ENCODE measurements around the gene PUS7L. TPM values are rescaled to one million over a fixed set of nuclear protein-coding genes. Genes with fewer than 3 reads are reported as not detected.

PUS7L gene
- total RNA-seq, 4 donors from 2014 or later: 3.9 to 9.8 (median 7.0) TPM

DNA sequence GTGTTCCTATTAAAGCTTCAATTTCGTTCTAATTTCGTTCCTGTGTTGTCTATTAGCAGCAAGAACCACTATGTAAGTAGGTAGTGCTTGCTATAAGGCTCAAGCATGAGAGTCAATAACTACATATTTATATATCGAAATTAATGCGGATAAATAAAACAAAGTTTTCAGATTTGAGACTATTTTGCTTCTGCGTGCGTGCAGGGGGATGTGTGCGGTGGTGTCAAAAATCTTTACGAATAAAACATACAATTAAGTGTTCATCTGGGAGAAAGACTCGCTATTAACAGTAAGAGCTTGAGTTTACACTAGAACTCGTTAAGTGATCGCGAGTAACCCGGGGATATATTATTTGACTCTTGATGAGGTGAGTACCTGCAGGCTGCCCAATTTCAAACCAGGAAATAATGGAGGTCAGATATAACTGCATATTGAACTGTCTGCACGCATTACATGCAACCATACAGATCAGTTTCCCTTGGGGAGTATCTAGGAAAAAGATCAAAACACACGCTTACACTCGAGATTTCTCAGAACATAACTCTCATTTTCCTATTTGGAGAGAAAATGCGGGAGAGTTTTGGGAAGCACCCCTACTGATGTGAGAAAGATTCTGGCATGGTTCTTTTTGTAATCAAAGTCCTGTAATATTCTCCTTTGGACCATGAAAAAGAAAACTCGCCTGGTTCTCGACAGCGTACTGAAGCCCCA lies 46.7 kb upstream of the PUS7L start:
- Histone ChIP-seq H3K36me3 (peaks cover 3 to 16% (median 10%) of the 10 kb centered on the region in 3 donors), H3K27me3 (no peaks in the 10 kb centered on the region), H3K4me3 (peak overlapping the region; percentile 90 to 98 (median 92)), H3K27ac (peak overlapping the region; percentile 95 to 100 (median 98)), H3K4me1 (peaks cover 3 to 39% (median 11%) of the 10 kb centered on the region in 4 donors), H3K9me3 (no peaks in the 10 kb centered on the region)
- 5 to 8% methylated on average over 20 of the region's 20 CpGs for WGBS, 2 donors
- no peak for DNase-seq (ENCODE audit: low spot score in 2 of 2)
- TF ChIP-seq EP300 (IDR thresholded peaks at IDR 0.05): no peak
- TF ChIP-seq, protein P1, sequence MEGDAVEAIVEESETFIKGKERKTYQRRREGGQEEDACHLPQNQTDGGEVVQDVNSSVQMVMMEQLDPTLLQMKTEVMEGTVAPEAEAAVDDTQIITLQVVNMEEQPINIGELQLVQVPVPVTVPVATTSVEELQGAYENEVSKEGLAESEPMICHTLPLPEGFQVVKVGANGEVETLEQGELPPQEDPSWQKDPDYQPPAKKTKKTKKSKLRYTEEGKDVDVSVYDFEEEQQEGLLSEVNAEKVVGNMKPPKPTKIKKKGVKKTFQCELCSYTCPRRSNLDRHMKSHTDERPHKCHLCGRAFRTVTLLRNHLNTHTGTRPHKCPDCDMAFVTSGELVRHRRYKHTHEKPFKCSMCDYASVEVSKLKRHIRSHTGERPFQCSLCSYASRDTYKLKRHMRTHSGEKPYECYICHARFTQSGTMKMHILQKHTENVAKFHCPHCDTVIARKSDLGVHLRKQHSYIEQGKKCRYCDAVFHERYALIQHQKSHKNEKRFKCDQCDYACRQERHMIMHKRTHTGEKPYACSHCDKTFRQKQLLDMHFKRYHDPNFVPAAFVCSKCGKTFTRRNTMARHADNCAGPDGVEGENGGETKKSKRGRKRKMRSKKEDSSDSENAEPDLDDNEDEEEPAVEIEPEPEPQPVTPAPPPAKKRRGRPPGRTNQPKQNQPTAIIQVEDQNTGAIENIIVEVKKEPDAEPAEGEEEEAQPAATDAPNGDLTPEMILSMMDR (IDR thresholded peaks at IDR 0.05): no peak
- TF ChIP-seq POLR2A (IDR thresholded peaks at IDR 0.05): no peak

DNA sequence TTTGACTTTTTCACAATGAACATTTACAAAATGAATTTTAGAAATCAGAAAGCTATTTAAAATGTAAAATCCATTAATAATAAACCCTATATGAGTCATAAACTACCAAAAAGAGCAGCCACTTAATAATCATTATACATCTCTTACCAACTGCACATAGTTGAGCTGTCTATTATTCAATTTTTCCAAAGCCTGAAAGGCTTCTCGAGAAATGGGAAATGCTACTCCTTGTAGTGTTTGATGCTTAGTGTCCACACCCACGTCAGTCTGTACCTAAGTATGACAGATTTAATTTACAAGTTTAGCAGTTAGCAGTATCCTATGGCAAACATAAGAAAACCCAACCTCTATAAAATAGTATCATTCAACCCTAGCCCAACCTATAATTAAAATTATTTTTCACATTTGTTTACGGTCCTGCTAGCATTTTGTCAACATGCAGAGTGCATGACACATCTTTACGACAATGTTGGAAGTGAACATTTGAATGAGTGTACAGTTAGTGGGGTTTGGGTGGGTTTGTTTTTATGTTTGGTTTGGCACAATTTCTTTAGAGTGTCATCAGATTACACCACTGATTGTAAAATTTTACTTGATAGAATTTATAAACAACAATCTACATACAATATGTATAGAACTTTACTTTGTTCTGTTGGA lies 39.1 kb upstream of the PUS7L start:
- no peaks in the 10 kb centered on the region for H3K27me3 ChIP-seq
- no peak overlapping the region for H3K27ac ChIP-seq
- H3K9me3 ChIP-seq: no peaks in the 10 kb centered on the region
- TF ChIP-seq POLR2A (IDR thresholded peaks at IDR 0.05) (no peak), EP300 (IDR thresholded peaks at IDR 0.05) (no peak)
- TF ChIP-seq, protein P1 (IDR thresholded peaks at IDR 0.05): no peak
- H3K4me1 ChIP-seq: peaks cover 0 to 3% (median 0%) of the 10 kb centered on the region in 4 donors
- H3K36me3 ChIP-seq: peaks cover 3 to 81% (median 22%) of the 10 kb centered on the region in 3 donors
- no peak for DNase-seq (ENCODE audit: low spot score in 2 of 2)
- 76 to 84% methylated on average over 4 of the region's 4 CpGs for WGBS, 2 donors
- no peak overlapping the region for H3K4me3 ChIP-seq

DNA sequence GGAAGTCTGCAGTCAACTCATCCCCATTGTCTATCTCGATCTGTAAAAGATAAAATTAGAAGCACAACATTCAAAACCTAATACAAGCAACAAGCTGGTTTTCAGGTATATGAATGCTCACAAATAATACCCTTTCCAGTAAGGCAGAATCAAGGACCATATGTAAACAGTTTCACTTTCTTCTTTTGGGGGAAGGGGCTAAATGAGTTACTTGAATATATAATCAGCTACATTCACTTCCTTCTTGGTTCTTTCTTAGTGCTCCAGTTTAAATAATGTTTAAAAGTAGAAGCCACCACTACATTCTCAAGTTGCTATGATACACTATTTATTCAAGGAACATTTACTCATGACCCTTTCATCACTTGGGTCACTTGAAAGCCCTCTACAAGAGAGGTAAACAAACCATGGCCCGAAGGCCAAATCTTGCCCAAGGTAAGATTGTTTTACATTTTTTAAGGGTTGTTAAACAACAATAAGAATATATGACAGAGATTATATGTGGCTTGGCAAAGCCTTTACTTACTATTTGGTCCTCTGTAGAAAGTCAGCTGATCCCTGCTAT lies 37.2 kb upstream of the PUS7L start:
- no peaks in the 10 kb centered on the region for H3K4me1 ChIP-seq
- no peak for TF ChIP-seq EP300 (IDR thresholded peaks at IDR 0.05)
- TF ChIP-seq POLR2A (IDR thresholded peaks at IDR 0.05): no peak
- TF ChIP-seq, protein P1 (IDR thresholded peaks at IDR 0.05): no peak
- H3K27me3 ChIP-seq: no peaks in the 10 kb centered on the region
- H3K4me3 ChIP-seq: no peak overlapping the region
- DNase-seq (ENCODE audit: low spot score in 2 of 2): no peak
- no peaks in the 10 kb centered on the region for H3K9me3 ChIP-seq
- WGBS, 2 donors: 84 to 85% methylated on average over 2 of the region's 2 CpGs
- H3K27ac ChIP-seq: no peak overlapping the region
- H3K36me3 ChIP-seq: peaks cover 2 to 77% (median 16%) of the 10 kb centered on the region in 3 donors

DNA sequence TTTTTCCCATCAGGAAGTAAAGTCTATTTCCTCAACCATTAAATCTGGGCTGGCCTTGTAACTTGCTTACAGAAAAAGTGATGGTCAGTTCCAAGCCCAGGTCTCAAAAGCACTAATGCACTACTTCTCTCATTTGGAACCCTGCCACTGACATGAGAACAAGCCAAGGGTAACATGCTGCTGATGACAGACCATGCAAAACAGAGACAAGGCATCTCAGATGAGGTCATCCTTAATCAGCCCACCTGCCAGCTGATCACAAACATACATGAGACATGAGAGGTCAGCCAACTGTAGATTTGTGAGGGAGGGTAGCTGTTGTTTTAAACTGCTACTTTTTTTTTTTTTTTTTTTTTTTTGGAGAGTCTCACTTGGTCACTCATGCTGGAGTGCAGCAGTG lies 31.4 kb upstream of the PUS7L start:
- no peak overlapping the region for H3K4me3 ChIP-seq
- peaks cover 0 to 55% (median 4%) of the 10 kb centered on the region in 3 donors for H3K36me3 ChIP-seq
- no peaks in the 10 kb centered on the region for H3K9me3 ChIP-seq
- no peaks in the 10 kb centered on the region for H3K27me3 ChIP-seq
- no peak overlapping the region for H3K27ac ChIP-seq
- DNase-seq (ENCODE audit: low spot score in 2 of 2): no peak
- H3K4me1 ChIP-seq: no peaks in the 10 kb centered on the region
- TF ChIP-seq EP300 (IDR thresholded peaks at IDR 0.05): no peak
- TF ChIP-seq, protein P1 (IDR thresholded peaks at IDR 0.05): no peak
- no peak for TF ChIP-seq POLR2A (IDR thresholded peaks at IDR 0.05)

All from tibial nerve (tissue), 4 donors.